PFSK-1 (cell line): Measurements from ENCODE around the gene TNFAIP8L3.

Experiments
- FOXP2 ChIP-seq: optimal IDR thresholded peaks from 2 replicates; pipeline ENCODE3; 2011; ENCODE audit warnings: borderline replicate concordance, control low read depth, inconsistent platforms; ENCODE audit not compliant: insufficient read depth; ENCODE audit errors: extremely low read length, extremely low read depth
- POLR2AphosphoS5 ChIP-seq: IDR thresholded peaks from 2 replicates; pipeline ENCODE4 v1.6.1; 2012; ENCODE audit warnings: low read depth, mild to moderate bottlenecking, control low read depth, low read length, moderate library complexity
- SIN3A ChIP-seq: IDR thresholded peaks from 2 replicates; pipeline ENCODE4 v1.6.1; 2012; ENCODE audit warnings: mild to moderate bottlenecking, low read length, moderate library complexity, borderline replicate concordance; ENCODE audit not compliant: insufficient read depth
- TAF1 ChIP-seq: IDR thresholded peaks from 2 replicates; pipeline ENCODE4 v1.6.1; 2012; ENCODE audit warnings: low read length, control low read depth, borderline replicate concordance; ENCODE audit not compliant: insufficient read depth
- TF ChIP-seq, protein P1 (sequence below), 2 experiments: IDR thresholded peaks; 2 replicates each; pipeline versions ENCODE4 v1.6.1 to v1.8.0; 2011 to 2012; ENCODE audit warnings: low read depth in 2 of 2, low read length in 2 of 2, control low read depth in 1 of 2, inconsistent platforms in 1 of 2, mild to moderate bottlenecking in 1 of 2, moderate library complexity in 1 of 2; ENCODE audit not compliant: insufficient read depth in 1 of 2

Gene TNFAIP8L3

DNA sequence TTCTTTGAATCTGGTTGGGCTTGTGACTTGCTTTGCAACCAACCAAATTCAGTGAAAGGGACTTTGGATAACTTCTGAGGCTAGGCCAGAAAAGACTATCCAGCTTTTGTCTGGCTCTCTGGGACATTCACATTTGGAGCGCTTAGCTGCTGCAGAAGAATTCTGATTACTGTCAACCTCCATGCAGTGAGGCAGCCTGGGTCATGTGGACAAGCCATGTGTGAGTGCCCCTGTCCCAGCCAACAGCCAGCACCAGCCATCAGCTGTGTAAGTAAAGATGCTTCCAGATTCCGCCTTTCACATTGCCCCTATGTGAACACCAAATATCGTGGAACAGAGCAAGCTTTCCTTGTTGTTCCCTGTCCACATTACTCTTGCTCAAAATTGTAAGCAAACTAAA, 12.9 kb upstream of the TNFAIP8L3 start:
- TF ChIP-seq TAF1, result no peak

DNA sequence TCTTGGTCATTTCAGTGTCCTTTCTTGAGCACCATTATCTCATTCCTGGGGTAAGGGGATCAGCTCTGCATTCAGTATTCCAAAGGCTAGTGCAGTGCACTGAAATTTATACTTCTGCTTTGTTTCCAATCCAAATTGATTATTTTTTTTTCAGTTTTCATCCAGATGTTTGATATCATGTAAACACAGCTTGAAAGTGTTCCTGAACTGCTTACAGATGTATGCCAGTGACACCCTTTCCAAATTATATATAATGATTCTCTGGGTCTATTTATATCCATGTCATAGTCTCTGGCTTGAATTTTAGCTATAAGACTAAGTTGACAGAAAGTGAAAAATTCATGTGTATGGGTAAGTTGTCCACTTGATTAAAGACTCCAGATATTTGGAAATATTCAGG, 11.8 kb upstream of the TNFAIP8L3 start:
- TF ChIP-seq, protein P1, sequence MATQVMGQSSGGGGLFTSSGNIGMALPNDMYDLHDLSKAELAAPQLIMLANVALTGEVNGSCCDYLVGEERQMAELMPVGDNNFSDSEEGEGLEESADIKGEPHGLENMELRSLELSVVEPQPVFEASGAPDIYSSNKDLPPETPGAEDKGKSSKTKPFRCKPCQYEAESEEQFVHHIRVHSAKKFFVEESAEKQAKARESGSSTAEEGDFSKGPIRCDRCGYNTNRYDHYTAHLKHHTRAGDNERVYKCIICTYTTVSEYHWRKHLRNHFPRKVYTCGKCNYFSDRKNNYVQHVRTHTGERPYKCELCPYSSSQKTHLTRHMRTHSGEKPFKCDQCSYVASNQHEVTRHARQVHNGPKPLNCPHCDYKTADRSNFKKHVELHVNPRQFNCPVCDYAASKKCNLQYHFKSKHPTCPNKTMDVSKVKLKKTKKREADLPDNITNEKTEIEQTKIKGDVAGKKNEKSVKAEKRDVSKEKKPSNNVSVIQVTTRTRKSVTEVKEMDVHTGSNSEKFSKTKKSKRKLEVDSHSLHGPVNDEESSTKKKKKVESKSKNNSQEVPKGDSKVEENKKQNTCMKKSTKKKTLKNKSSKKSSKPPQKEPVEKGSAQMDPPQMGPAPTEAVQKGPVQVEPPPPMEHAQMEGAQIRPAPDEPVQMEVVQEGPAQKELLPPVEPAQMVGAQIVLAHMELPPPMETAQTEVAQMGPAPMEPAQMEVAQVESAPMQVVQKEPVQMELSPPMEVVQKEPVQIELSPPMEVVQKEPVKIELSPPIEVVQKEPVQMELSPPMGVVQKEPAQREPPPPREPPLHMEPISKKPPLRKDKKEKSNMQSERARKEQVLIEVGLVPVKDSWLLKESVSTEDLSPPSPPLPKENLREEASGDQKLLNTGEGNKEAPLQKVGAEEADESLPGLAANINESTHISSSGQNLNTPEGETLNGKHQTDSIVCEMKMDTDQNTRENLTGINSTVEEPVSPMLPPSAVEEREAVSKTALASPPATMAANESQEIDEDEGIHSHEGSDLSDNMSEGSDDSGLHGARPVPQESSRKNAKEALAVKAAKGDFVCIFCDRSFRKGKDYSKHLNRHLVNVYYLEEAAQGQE (IDR thresholded peaks at IDR 0.05; ENCODE audit: insufficient read depth in 1 of 2, low read depth in 2 of 2, low read length in 2 of 2), result no peak
- no peak for TF ChIP-seq SIN3A
- no peak for TF ChIP-seq TAF1
- TF ChIP-seq POLR2AphosphoS5, result no peak
- no peak for TF ChIP-seq FOXP2

DNA sequence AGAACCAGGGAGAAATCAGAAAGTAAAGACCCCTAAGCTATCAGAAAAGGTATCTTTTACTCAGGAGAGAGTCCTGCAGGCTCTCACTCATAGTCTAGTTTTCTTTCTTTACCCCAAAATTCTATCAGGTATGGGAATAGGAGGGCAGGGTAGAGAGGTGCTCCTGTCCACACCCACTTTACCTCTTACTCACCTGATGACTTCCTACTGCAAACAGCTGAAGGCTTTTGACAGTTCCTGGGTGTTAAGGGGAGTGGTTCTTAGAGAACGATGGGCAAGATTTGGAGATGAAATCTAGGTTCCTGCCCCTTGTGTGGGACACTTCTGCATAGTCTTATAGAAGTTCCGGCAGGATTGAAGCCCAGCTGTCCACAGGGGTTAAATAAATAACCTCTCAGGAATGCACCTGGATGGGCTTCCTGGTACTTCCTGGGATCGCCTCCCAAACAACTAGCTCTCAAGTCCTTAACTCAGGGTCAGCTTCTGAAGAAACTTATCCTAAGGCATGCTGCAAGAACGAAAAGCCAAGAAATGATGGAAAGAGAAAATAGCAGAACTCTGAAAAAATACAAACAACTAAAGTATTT, 10.8 kb upstream of the TNFAIP8L3 start:
- TF ChIP-seq TAF1 (no peak), FOXP2 (no peak), POLR2AphosphoS5 (no peak), SIN3A (no peak)
- TF ChIP-seq, protein P1 (IDR thresholded peaks at IDR 0.05; ENCODE audit: insufficient read depth in 1 of 2, low read depth in 2 of 2, low read length in 2 of 2), result no peak

DNA sequence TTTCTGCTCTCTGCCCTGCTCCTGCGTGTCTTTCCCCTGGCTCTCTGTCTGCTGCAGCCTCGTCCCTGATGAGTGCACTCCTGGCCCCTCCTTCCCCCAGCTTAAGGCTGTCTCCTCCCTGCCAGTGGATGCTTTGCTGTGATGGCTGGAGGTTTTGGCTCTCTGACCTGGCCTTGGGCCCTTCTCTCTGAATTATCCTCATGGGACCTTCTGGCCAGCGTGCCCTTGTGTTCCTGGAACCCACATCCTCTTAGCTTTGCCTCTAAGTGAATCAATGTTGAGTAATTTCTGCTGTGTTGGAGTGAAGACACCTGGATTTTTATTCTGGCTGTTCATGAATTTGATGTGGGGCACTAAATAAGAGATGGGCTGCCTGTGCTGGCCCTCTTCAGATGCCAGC, 9.8 kb upstream of the TNFAIP8L3 start:
- TF ChIP-seq TAF1 (no peak), SIN3A (no peak), POLR2AphosphoS5 (no peak), FOXP2 (no peak)
- TF ChIP-seq, protein P1 (IDR thresholded peaks at IDR 0.05; ENCODE audit: insufficient read depth in 1 of 2, low read depth in 2 of 2, low read length in 2 of 2), result no peak

DNA sequence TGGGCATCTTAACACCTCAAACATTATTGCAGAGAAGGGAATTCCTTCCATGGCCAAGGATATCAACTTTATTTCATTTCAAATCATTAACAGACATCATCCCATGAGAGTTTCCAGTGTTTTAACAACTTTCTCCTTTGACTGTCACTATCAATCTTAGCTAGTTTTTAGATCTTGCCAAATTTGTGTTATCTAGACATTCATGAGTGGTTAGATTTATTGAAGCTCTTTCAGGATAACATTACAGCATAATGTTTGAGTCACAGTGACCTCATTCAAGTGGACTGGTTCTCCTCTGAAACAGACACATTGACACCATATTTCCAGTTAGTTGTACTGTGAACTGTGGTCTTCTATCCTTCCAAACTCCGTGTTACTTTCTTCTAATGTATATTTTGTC, 8.6 kb upstream of the TNFAIP8L3 start:
- no peak for TF ChIP-seq TAF1
- TF ChIP-seq SIN3A, result no peak
- TF ChIP-seq, protein P1 (IDR thresholded peaks at IDR 0.05; ENCODE audit: insufficient read depth in 1 of 2, low read depth in 2 of 2, low read length in 2 of 2), result no peak
- no peak for TF ChIP-seq FOXP2
